GM23338 (cell line): ENCODE data around the gene SMCO3. TPM values are rescaled to one million over a fixed set of nuclear protein-coding genes. Genes with fewer than 3 reads are reported as not detected.

Source experiments
- ATAC-seq: fragments of 200-7000 bp; cut with Tn5 transposase; 3 replicates; pipeline ENCODE4 v1.9.1; 2020
- DNase-seq: peaks from one replicate; pipeline ENCODE4 v3.0.0-alpha.2; 2015; ENCODE audit warnings: low spot score
- H2AFZ ChIP-seq: fragments of 200-600 bp; sonication (generic); 2 replicates; pipeline ENCODE4 v1.8.0; 2016; ENCODE audit warnings: antibody characterized with exemption, mild to moderate bottlenecking, moderate library complexity
- H3F3A ChIP-seq: fragments of 200-600 bp; sonication (generic); replicated peaks from 2 replicates; pipeline ENCODE4 v1.8.0; 2017; ENCODE audit warnings: antibody characterized with exemption, mixed run types, low read depth
- H3K27ac ChIP-seq: fragments of 200-600 bp; sonication (generic); 2 replicates; pipeline ENCODE4 v1.6.1; 2016; ENCODE audit warnings: low read depth
- H3K27me3 ChIP-seq: fragments of 200-600 bp; sonication (generic); 2 replicates; pipeline ENCODE4 v1.8.0; 2016; ENCODE audit warnings: mild to moderate bottlenecking, mixed run types, moderate library complexity; ENCODE audit not compliant: insufficient read depth
- H3K36me3 ChIP-seq: fragments of 200-600 bp; sonication (generic); 2 replicates; pipeline ENCODE4 v1.8.0; 2016; ENCODE audit warnings: mild to moderate bottlenecking; ENCODE audit not compliant: insufficient read depth
- H3K4me1 ChIP-seq: fragments of 200-600 bp; sonication (generic); 2 replicates; pipeline ENCODE4 v1.8.0; 2016; ENCODE audit warnings: mild to moderate bottlenecking, moderate library complexity; ENCODE audit not compliant: insufficient read depth
- H3K4me2 ChIP-seq: fragments of 200-600 bp; sonication (generic); 2 replicates; pipeline ENCODE4 v1.7.1; 2017; ENCODE audit warnings: mixed run types
- H3K4me3 ChIP-seq: fragments of 200-600 bp; sonication (generic); 2 replicates; pipeline ENCODE4 v1.6.1; 2016; ENCODE audit warnings: mixed run types
- H3K79me2 ChIP-seq: fragments of 200-600 bp; sonication (generic); replicated peaks from 2 replicates; pipeline ENCODE4 v1.8.0; 2017; ENCODE audit warnings: mild to moderate bottlenecking; ENCODE audit not compliant: insufficient read depth
- H3K9me2 ChIP-seq: fragments of 200-600 bp; sonication (generic); 2 replicates; pipeline ENCODE4 v1.8.0; 2017; ENCODE audit not compliant: insufficient read depth
- H4K20me1 ChIP-seq: fragments of 200-600 bp; sonication (generic); replicated peaks from 2 replicates; pipeline ENCODE4 v1.8.0; 2017; ENCODE audit warnings: mild to moderate bottlenecking; ENCODE audit not compliant: insufficient read depth
- H3K27ac Mint-ChIP-seq: 2 replicates; pipeline ENCODE4 v1.8.0; 2020; ENCODE audit warnings: inconsistent platforms, mild to moderate bottlenecking, moderate library complexity, mixed read lengths
- H3K27me3 Mint-ChIP-seq: 3 replicates; pipeline ENCODE4 v1.8.0; 2022; ENCODE audit warnings: low read depth, mild to moderate bottlenecking, moderate library complexity, mixed read lengths, inconsistent platforms; ENCODE audit not compliant: insufficient read depth, poor library complexity
- H3K36me3 Mint-ChIP-seq: 3 replicates; pipeline ENCODE4 v1.8.0; 2021; ENCODE audit warnings: low read depth, mild to moderate bottlenecking, inconsistent platforms, moderate library complexity, mixed read lengths
- H3K4me1 Mint-ChIP-seq: 3 replicates; pipeline ENCODE4 v1.8.0; 2020; ENCODE audit warnings: mild to moderate bottlenecking, inconsistent platforms, mixed read lengths
- H3K4me3 Mint-ChIP-seq: 3 replicates; pipeline ENCODE4 v1.8.0; 2021; ENCODE audit warnings: moderate library complexity, mild to moderate bottlenecking, inconsistent platforms, mixed read lengths
- H3K9me3 Mint-ChIP-seq: 3 replicates; pipeline ENCODE4 v1.8.0; 2020; ENCODE audit warnings: moderate library complexity, mild to moderate bottlenecking, inconsistent platforms, mixed read lengths
- CREB1 ChIP-seq: fragments of 250-450 bp; sonication (Bioruptor Pico); IDR thresholded peaks from 2 replicates; pipeline ENCODE4 v1.5.0; 2020; ENCODE audit warnings: low read depth, mild to moderate bottlenecking, moderate library complexity
- EZH2 ChIP-seq: fragments of 200-600 bp; sonication (generic); IDR thresholded peaks from one replicate; pipeline ENCODE4 v1.8.0; 2017; ENCODE audit warnings: antibody characterized with exemption, mild to moderate bottlenecking, low read depth; ENCODE audit not compliant: unreplicated experiment
- EZH2phosphoT487 ChIP-seq: fragments of 200-600 bp; sonication (generic); IDR thresholded peaks from one replicate; pipeline ENCODE4 v1.8.1; 2018; ENCODE audit warnings: antibody characterized with exemption; ENCODE audit not compliant: unreplicated experiment
- NANOG ChIP-seq: IDR thresholded peaks from 2 replicates; pipeline ENCODE4 v1.6.1; 2016; ENCODE audit warnings: antibody characterized with exemption, borderline replicate concordance
- POLR2AphosphoS5 ChIP-seq: IDR thresholded peaks from 2 replicates; pipeline ENCODE4 v1.6.1; 2016; ENCODE audit warnings: antibody characterized with exemption, low read depth
- STAT1 ChIP-seq: IDR thresholded peaks from one replicate; pipeline ENCODE4 v1.6.1; 2016; ENCODE audit warnings: antibody characterized with exemption; ENCODE audit not compliant: unreplicated experiment
- ZNF114 ChIP-seq: fragments of 250-450 bp; sonication (Bioruptor Pico); IDR thresholded peaks from 2 replicates; pipeline ENCODE4 v1.5.0; 2020; ENCODE audit warnings: mild to moderate bottlenecking, moderate library complexity
- ZNF331 ChIP-seq: fragments of 250-450 bp; sonication (Bioruptor Pico); IDR thresholded peaks from 2 replicates; pipeline ENCODE4 v1.5.0; 2020; ENCODE audit warnings: low read depth, mild to moderate bottlenecking, moderate library complexity
- polyA plus RNA-seq: library from polyadenylated mRNA; unstranded; fragments of >200 nt; fragmentation: Nextera tagmentation; extraction: Ambion mirVana; gene quantifications from 2 replicates; pipeline ENCODE4 v1.2.1, GENCODE V29; 2016
- total RNA-seq: library from RNA; depleted of rRNA; stranded (reverse); fragments of >200 nt; shearing (Covaris generic); gene quantifications from 2 replicates; pipeline ENCODE4 v1.2.3, GENCODE V29; 2014
- TF ChIP-seq, protein P1 (sequence below), 2 experiments: fragments of 200-600 bp in 1 of 2; sonication (generic) in 1 of 2; conservative IDR thresholded peaks; 2 replicates each; pipeline versions ENCODE4 v1.5.1 to v1.6.1; 2016 to 2017; ENCODE audit warnings: antibody characterized with exemption in 2 of 2, low read depth in 2 of 2, mild to moderate bottlenecking in 2 of 2, moderate library complexity in 1 of 2
- TF ChIP-seq, protein P2 (sequence below): IDR thresholded peaks from 2 replicates; pipeline ENCODE4 v1.6.1; 2016; ENCODE audit warnings: antibody characterized with exemption
- TF ChIP-seq, protein P3 (sequence below): IDR thresholded peaks from one replicate; pipeline ENCODE4 v1.6.1; 2018; ENCODE audit warnings: antibody characterized with exemption; ENCODE audit not compliant: unreplicated experiment

SMCO3 gene
- total and polyA plus RNA-seq, 2 experiments from 2014 or later = 0.13 TPM; not detected in 1

DNA sequence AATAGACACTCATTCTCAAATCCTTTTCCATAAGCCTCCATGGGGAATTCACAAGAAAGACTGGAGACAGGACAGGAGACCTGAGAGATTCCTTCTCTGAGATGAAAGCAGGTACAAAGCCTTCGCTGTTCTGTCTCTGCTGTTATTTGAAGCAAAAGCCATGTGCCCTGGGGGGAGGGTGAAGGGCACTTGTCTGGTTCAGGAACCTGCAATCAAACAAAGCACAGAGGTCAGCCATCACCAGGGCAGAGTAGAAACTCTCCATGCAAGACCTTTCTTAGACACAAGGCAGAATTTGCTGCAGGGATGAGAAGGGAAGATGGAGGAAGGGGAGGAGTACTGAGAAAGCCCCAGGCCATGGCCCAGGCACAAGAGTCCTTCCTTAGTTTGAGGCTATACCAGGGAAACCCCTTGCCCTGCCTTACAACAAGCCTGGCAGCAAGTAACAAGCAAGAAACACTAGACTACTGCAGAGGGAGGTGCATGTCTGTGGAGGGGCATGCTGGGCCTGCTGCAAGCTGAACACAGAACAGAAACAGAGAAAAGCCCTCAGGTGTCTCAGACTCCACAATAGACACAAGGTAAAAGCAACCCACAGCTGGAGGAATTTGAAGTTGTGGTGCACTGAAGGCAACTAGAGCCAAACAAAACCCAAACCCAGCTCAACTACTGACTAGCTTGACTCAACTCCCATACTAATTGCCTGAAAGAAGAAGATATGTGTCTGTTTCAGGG lies 37.1 kb upstream of the SMCO3 start (continued):
- TF ChIP-seq, protein P1, sequence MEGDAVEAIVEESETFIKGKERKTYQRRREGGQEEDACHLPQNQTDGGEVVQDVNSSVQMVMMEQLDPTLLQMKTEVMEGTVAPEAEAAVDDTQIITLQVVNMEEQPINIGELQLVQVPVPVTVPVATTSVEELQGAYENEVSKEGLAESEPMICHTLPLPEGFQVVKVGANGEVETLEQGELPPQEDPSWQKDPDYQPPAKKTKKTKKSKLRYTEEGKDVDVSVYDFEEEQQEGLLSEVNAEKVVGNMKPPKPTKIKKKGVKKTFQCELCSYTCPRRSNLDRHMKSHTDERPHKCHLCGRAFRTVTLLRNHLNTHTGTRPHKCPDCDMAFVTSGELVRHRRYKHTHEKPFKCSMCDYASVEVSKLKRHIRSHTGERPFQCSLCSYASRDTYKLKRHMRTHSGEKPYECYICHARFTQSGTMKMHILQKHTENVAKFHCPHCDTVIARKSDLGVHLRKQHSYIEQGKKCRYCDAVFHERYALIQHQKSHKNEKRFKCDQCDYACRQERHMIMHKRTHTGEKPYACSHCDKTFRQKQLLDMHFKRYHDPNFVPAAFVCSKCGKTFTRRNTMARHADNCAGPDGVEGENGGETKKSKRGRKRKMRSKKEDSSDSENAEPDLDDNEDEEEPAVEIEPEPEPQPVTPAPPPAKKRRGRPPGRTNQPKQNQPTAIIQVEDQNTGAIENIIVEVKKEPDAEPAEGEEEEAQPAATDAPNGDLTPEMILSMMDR (conservative IDR thresholded peaks at IDR 0.05; ENCODE audit: low read depth in 2 of 2) = no peak
- no peak for TF ChIP-seq CREB1
- TF ChIP-seq, protein P2, sequence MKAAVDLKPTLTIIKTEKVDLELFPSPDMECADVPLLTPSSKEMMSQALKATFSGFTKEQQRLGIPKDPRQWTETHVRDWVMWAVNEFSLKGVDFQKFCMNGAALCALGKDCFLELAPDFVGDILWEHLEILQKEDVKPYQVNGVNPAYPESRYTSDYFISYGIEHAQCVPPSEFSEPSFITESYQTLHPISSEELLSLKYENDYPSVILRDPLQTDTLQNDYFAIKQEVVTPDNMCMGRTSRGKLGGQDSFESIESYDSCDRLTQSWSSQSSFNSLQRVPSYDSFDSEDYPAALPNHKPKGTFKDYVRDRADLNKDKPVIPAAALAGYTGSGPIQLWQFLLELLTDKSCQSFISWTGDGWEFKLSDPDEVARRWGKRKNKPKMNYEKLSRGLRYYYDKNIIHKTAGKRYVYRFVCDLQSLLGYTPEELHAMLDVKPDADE = no peak

DNA sequence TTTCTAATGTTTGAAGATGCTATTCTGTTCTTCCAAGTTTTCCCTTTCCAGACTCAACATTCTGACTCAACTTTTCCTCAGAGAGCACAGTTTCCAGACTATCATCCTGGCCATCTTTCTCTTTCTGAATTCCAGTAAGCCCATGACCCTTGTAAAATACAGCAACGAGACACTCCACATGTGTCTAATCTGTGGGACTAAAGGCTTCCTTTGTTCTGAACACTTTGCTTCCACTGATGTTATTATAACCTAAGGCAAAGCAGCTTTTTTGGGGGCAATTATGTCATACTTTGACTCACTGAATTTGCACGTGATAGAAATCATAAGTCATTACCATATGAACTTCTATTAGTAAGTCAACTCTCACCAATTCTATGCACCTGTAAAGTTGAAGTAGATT lies 35.7 kb upstream of the SMCO3 start:
- Histone ChIP-seq H3F3A (no peaks in the 10 kb centered on the region), H3K4me1 (peaks cover 13% of the 10 kb centered on the region; the same call in 1 of the 2 replicates), H3K4me3 (no peak overlapping the region), H3K4me2 (no peak overlapping the region), H2AFZ (no peak overlapping the region), H3K27ac (no peak overlapping the region), H4K20me1 (no peaks in the 10 kb centered on the region), H3K36me3 (no peaks in the 10 kb centered on the region), H3K27me3 (no peaks in the 10 kb centered on the region), H3K79me2 (no peaks in the 10 kb centered on the region), H3K9me2 (no peaks in the 10 kb centered on the region)
- Mint-ChIP-seq H3K4me1 (peaks cover 11% of the 10 kb centered on the region), H3K9me3 (no peaks in the 10 kb centered on the region), H3K27me3 (peaks cover 3% of the 10 kb centered on the region), H3K36me3 (no peaks in the 10 kb centered on the region), H3K27ac (no peak overlapping the region), H3K4me3 (no peak overlapping the region)
- ATAC-seq (no peak), DNase-seq (no peak)
- no peak for TF ChIP-seq ZNF331
- no peak for TF ChIP-seq CREB1
- TF ChIP-seq, protein P2 = no peak
- TF ChIP-seq EZH2phosphoT487 = no peak
- TF ChIP-seq, protein P1 (conservative IDR thresholded peaks at IDR 0.05; ENCODE audit: low read depth in 2 of 2) = no peak
- TF ChIP-seq, protein P3, sequence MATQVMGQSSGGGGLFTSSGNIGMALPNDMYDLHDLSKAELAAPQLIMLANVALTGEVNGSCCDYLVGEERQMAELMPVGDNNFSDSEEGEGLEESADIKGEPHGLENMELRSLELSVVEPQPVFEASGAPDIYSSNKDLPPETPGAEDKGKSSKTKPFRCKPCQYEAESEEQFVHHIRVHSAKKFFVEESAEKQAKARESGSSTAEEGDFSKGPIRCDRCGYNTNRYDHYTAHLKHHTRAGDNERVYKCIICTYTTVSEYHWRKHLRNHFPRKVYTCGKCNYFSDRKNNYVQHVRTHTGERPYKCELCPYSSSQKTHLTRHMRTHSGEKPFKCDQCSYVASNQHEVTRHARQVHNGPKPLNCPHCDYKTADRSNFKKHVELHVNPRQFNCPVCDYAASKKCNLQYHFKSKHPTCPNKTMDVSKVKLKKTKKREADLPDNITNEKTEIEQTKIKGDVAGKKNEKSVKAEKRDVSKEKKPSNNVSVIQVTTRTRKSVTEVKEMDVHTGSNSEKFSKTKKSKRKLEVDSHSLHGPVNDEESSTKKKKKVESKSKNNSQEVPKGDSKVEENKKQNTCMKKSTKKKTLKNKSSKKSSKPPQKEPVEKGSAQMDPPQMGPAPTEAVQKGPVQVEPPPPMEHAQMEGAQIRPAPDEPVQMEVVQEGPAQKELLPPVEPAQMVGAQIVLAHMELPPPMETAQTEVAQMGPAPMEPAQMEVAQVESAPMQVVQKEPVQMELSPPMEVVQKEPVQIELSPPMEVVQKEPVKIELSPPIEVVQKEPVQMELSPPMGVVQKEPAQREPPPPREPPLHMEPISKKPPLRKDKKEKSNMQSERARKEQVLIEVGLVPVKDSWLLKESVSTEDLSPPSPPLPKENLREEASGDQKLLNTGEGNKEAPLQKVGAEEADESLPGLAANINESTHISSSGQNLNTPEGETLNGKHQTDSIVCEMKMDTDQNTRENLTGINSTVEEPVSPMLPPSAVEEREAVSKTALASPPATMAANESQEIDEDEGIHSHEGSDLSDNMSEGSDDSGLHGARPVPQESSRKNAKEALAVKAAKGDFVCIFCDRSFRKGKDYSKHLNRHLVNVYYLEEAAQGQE = no peak
- TF ChIP-seq EZH2 = no peak
- TF ChIP-seq NANOG = no peak
- TF ChIP-seq ZNF114 (CRISPR knock-in tag) = no peak
- TF ChIP-seq POLR2AphosphoS5 = no peak
- TF ChIP-seq STAT1 = no peak
